PC-9 (cell line): ENCODE data around the gene CEP112.

Experiments used
- CTCF ChIP-seq: fragments of 200-600 bp; sonication (generic); conservative IDR thresholded peaks from 2 replicates; pipeline ENCODE4 v1.6.1; 2017; ENCODE audit warnings: mixed run types, antibody characterized with exemption, mild to moderate bottlenecking, moderate library complexity
- EZH2 ChIP-seq: fragments of 200-600 bp; sonication (generic); IDR thresholded peaks from 2 replicates; pipeline ENCODE4 v1.8.0; 2017; ENCODE audit warnings: antibody characterized with exemption, low read depth

GRCh38 chr17:65954148-65954449, 237.8 kb downstream of the CEP112 start:
- TF ChIP-seq CTCF (no peak), EZH2 (no peak)
